ENCODE results near the gene RASAL1.
"Not testable (repeated sequence)": the region's sequence is repeated elsewhere in the genome, so short reads cannot be mapped to it uniquely, and the experiment has no call there.

The RASAL1 gene

DNA sequence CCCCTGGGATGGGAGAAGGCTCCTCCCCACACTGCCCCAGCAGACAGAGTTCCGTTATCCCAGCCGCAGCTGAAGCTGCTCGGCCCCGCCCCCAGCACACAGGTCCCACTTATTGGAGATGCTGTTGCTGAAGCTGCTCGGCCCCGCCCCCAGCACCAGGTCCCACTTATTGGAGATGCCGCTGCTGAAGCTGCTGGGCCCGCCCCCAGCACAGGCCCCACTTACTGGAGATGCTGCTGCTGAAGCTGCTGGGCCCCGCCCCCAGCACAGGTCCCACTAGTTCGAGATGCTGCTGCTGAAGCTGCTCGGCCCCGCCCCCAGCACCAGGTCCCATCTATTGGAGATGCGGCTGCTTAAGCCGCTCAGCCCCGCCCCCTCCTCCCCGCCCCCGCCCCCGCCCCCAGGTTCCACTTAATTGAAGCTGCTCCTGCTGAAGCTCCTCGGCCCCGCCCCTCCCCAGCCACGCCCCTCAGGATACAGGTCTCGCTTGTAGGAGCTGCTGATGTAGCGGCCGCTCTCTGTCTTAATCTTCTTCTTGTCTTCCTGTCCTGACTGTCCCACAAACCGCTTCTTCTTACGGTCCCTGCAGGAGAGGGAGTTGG lies 26.0 kb upstream of the RASAL1 start:
- DNase-seq (ENCODE audit: low read depth in 2 of 2) = no peak

DNA sequence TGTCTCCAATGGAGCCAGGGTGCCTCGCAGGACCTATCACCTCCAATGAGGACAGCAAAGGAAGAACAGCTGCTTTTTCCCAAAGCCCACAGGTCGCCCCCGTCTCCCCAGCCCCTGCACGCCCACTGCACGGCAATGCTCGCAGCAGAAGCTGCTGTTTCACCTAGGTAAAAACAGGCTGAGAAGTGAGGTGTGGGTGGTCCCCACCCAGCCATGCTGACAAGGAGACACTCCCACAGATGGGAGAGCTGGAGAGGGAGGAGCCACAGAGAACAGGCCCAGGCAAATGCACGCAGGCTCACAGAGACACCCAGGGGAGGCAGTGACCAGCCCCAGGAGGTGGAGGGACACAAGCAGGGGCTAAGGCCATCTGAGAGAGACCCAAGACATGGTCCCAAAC lies 24.4 kb upstream of the RASAL1 start:
- DNase-seq (ENCODE audit: low read depth in 2 of 2) = no peak

DNA sequence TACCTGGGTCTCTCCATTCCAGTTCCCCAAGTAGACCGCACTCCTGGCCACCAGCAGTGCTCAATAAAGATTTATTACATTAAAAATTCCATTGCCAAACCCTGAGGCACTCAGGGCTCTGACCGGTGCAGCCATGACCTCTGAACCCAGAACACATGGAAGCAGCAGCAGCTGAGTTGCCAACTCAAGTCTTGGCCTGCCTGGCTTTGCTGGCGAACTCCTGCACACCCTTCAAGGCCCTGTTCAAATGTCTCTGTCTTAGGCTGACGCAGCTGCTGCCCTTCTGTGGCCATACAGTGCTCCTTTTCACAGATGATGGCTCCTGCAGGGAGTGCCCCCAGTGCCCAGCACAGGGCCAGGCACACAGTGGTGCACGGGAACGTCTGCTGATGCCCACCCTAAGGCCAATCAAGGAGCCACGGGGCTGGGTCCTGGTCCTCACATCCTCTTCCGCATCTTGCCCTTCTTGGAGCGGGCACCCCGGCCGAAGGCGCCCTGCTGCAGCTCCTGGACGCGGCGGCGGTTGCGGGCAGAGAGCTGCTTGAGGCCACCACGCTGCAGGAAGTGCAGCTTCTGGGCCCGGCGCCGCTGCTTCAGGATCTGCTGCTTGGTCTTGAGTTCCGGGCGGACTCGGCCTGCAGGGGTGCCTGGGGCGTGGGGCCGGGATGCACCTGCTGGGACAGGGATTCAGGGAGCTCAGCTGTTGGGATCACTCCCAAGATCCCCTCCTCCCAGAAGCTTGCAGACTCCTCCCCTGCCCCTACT lies 23.1 kb upstream of the RASAL1 start:
- no peak for DNase-seq (ENCODE audit: low read depth in 2 of 2)

DNA sequence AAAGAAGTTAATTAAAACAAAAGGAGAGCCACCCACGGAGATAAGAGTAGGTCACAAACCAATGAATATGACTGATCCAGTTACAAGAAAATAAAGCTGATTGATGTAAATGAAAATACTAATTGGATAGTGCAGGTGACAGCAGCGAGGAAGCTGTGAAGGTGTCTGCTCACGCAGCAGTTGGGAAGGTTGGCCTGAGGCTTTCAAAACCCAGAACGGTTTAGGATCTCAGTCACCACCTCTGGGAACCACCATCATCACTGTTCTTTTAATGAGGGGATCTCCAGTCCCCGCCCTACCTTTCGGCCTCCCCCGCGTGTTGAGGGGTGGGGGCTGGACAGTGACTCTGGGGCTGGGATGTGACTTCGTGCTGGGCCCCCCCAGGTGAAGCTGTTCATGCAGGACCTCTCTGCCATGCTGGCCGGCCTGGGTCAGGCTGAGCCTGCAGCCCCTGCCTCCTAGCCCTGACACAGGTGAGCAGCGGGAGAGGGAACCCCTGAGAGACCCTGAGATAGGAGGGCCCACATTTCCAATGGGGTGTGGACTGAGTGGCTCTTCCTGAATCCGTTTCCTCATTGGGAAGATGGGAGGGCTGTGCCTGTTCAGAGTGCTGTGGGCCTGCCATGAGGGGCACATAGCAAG lies 21.8 kb upstream of the RASAL1 start:
- no peak for DNase-seq (ENCODE audit: low read depth in 2 of 2)

DNA sequence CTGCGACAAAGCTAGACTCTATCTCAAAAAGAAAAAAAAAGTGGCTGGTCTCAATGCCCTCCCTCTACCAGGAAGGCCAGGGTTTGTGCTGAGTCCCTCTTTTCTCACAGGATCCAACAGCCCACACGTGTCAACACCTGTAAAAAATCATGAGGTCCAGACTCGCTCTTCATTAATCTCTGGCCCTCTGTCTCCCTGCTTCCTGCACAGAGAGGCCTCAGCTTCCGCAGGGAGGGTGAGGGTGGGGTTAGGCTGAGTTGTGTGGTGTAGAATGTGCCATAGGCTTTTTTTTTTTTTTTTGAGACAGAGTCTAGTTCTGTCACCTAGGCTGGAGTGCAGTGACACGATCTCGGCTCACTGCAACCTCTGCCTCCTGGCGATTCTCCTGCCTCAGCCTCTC lies 20.1 kb upstream of the RASAL1 start:
- no peak for DNase-seq (ENCODE audit: low read depth in 2 of 2)

DNA sequence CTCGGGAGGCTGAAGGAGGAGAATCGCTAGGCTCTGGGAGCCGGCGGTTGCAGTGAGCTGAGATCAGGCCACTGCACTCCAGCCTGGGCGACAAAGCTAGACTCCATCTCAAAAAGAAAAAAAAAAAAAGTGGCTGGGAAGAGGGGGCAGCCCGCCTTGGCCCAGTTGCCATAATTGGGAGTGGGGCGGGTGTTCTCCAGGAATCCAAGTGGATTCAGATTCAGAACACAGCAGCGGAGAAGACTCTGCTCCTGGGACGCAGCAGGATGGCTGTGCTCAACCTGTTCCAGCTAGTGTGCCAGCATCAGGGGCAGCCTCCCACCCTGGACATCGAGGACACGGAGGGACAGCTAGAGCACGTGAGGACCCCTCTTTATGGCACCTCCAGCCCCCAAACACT lies 19.5 kb upstream of the RASAL1 start:
- DNase-seq (ENCODE audit: low read depth in 2 of 2) = no peak

DNA sequence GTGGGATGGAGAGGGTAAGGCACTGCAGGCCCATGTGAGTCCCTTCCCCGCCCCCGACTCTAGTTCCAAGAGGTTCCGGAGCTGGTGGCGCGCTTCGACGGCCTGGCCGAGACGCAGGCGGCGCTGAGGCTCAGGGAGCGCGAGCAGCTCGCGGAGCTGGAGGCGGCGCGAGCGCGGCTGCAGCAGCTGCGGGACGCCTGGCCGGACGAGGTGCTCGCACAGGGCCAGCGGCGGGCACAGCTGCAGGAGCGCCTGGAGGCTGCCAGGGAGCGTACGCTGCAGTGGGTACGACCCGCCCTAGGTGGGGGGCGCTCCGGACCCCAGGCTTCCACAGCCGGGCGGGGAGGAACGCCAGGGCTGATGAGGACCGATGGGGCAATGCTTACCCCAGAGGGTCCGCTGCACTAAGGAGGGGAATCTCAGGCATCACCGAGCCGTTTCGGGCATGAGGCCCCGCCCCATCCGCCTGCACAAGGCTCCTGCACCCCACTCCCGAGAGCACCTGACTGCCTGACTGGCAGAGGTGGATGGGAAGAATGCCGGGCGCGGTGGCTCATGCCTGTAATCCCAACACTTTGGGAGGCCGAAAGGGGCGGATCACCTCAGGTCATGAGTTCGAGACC lies 18.9 kb upstream of the RASAL1 start:
- no peak for DNase-seq (ENCODE audit: low read depth in 2 of 2)

DNA sequence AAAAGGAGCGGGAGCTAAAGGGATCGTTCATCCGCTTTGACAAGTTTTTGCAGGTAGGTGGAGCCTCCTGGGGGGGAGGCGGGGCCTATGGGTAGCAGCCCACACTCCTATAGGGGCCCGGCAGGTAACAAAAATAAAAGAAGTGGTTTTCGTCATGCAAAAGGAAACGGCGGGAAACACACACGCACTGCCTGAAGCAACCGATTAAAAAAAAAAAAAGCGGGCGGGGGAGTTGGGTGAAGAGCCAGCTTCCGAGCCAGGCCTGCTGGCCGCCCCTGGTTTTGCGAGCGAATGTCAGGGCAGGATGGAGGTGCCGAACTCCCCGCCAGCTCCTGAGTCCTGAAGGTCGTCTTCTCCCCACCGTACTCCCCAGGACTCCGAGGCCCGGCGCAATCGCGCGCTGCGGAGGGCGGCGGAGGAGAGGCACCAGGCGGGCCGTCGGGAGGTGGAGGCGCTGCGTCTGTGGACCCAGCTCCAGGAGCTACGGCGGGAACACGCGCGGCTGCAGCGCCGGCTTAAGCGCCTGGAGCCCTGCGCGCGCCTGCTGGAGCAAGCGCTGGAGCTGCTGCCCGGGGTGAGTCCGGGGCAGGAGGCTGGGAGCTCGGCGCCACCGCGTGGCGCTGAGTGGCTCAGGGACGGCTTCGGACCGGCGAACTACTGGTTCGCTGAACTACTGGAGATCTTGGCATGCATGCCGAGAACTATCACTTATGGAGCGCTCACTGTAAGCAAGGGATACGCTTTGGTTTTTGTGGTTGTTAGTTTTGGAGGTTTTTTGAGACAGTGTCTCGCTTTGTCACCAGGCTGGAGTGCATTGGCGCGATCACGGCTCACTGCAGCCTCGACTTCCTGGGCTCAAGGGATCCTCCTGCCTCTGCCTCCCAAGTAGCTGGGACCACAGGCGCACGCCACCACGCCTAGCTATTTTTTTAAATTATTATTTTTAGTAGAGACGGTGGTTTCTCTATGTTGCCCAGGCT lies 17.6 kb upstream of the RASAL1 start:
- DNase-seq (ENCODE audit: low read depth in 2 of 2) = peak; percentile 6 to 22

DNA sequence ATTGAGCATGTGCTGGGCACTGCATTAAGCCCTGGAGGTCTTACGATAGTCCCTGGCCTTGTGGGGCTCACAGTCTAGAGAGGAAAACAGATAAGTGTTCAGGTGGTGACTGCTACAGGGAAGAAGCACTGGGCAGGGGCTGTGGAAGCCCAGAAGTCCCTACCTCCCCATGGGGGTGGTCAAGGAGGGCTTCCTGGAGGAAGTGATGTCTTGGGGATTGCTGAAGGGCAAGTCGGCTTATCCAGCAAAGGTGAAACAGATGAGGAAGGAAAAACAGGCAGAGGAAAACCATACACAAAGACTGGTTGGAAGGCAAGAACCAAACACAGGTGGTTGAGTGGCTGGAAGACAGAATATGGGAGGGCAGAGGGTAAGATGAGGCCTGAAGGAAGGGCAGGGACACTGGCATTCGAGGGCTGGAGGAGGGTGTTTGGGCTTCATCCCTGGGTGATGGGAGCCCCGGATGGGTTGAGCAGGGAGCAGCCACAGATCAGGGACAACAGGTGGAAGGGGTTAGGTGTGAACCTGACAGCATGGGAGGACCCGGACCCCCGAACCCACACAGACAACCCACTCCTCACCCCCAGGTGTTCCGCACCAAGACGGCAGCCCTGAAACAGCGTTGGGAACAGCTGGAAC lies 16.8 kb upstream of the RASAL1 start:
- no peak for DNase-seq (ENCODE audit: low read depth in 2 of 2)

DNA sequence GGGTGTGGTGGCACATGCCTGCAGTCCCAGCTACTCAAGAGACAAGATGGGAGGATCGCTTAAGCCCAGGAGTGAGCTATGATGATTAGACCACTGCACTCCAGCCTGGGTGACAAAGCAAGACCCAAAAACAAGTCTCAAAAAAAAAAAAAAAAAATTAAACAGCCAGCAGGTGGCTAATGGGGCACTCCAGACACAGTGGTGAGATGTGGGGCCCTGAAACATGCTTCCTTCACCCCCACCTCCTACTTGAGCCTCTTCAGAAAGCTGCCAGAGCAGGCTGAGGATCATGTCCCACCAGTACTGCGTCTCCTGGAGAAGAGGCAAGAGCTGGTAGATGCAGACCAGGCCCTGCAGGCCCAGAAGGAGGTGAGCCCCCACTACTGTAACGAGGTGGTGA lies 16.1 kb upstream of the RASAL1 start:
- no peak for DNase-seq (ENCODE audit: low read depth in 2 of 2)

DNA sequence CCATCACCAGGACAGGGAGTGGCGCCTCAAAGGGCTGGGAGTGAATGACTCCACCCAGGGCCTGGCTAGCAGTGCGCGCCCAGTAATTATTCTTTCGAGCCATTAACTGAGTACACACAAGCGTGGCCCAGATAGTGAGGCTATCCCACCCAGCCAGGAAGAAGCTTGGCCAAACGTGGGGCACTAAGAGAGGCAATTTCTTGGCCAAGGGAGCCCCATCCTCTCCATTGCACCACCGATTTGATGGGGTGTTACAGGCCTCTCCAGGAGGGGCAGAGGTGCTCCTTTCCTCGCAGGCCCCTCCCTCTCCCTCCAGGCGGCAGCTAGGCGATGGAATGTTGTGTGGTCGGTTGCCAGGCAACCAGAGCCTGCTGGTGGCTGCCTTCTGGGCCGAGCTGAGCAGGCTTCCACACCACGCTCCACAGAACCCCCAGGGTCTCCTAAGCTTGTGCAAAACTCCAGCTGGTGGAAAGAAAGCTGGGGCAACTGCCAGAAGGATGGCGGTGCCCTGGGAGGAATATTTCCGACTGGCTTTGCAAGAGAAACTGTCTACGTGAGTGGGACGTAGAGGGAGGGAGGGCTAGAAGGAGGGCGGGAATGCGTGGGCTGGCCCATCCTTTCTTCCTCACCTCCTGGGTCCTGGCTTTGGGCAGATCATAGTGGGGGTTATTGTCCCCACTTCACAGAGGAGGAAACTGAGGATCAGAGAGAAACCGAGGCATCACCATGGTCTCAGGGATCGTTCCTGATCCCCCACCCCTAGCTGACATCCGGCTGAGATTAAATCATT lies 14.0 kb upstream of the RASAL1 start, which contains the start of gene CFAP73:
Gene CFAP73 (plus strand): TSS at position 364 of the 790 bp plus-strand sequence. CDS start 134 bp downstream, at position 498.
- peak; percentile 69 to 72 for DNase-seq (ENCODE audit: low read depth in 2 of 2)

DNA sequence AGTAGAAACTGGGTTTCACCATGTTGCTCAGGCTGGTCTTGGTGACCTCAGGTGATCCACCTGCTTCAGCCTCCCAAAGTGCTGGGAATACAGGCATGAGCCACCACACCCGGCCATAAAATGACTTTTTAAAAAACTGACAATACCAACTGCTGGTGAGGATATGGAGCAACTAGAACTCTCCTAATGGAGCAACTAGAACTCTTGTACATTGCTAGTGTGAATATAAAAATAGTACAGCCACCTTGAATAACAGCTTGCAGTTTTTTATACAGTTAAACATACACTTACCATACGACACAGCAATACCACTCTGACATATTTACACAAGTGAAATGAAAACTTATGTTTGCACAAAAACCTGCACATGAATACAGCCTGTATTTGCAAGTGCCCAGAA lies 11.4 kb upstream of the RASAL1 start:
- no peak for DNase-seq (ENCODE audit: low read depth in 2 of 2)

DNA sequence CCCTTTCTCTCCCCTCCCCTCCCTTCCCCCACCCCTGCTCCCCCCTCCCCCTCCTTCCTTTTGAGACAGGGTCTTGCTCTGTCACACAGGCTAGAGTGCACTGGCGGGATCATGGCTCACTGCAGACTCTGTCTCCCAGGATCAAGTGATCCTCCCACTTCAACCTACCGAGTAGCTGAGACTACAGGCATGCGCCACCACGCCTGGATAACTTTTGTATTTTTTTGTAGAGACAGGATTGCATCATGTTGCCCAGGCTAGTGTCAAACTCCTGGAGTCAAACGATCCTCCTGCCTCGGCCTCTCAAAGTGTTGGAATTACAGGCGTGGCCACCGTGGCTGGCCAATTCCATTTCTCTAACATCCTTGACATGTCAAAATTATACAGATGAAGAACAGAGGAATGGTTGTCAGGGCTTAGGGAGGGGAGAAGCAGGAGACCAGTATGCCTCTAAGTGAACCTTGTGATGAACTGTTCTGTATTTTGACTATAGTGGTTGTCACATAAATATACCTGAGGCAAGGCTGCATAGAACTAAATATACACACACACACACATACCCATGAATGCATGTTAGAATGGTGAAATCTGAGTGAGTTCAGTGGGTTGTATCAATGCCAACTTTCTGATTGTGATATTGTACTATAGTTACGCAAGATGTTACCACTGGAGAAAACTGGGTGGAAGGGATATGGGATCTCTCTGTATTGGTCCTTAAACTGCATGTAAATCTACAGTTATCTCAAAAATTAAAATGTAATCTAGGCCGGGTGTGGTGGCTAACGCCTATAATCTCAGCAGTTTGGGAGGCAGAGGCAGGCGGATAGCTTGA lies 10.4 kb upstream of the RASAL1 start:
- DNase-seq (ENCODE audit: low read depth in 2 of 2) = no peak

DNA sequence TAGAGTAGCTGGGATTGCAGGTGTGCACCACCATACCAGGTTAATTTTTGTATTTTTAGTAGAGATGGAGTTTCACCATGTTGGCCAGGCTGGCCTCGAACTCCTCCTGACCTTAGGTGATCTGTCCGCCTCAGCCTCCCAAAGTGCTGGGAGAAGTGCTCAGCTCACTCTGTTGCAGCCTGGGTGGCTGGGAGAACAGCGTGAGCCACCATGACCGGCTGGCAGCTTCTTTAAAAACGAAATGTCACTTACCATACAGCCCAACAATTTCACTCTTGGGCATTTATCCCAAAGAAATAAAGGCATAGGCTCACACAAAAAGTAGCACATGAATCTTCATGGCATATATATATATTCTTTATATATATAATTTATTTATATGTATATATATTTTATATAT lies 9.2 kb upstream of the RASAL1 start:
- DNase-seq (ENCODE audit: low read depth in 2 of 2) = no peak

DNA sequence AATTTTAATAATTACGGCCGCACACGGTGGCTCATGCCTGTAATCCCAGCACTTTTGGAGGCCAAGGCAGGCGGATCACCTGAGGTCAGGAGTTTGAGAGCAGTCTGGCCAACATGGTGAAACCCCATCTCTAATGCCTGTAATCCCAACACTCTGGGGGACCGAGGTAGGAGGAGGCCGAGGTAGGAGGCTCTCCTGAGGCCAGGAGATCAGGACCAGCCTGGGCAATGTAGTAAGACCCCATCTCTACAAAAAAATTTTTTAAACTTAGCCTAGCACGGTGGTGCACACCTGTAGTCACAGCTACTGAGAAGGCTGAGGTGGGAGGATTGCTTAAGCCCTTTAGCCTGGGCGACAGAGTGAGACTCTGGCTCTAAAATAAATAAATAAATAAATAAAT lies 8.4 kb upstream of the RASAL1 start:
- no peak for DNase-seq (ENCODE audit: low read depth in 2 of 2)

DNA sequence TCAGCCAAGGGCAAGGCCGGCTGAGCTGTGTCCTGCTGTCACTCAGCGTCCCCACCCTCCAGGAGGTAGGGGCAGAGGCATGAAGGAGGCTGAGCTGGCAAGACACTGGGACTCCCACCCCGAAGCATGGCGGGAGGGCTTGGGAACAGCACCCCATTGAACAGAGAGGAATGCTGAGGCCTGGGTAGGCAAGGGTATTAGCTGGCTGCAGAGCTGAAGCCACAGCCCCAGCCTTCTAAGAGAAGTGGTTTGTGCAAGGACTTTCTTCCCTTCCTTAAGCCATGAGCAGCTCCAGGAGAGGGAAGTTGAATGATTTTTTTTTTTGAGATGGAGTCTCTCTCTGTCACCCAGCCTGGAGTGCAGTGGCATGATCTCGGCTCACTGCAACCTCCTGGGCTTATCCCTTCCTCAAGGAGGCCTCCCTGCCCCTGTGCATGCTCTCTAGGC lies 7.3 kb upstream of the RASAL1 start:
- no peak for DNase-seq (ENCODE audit: low read depth in 2 of 2)

DNA sequence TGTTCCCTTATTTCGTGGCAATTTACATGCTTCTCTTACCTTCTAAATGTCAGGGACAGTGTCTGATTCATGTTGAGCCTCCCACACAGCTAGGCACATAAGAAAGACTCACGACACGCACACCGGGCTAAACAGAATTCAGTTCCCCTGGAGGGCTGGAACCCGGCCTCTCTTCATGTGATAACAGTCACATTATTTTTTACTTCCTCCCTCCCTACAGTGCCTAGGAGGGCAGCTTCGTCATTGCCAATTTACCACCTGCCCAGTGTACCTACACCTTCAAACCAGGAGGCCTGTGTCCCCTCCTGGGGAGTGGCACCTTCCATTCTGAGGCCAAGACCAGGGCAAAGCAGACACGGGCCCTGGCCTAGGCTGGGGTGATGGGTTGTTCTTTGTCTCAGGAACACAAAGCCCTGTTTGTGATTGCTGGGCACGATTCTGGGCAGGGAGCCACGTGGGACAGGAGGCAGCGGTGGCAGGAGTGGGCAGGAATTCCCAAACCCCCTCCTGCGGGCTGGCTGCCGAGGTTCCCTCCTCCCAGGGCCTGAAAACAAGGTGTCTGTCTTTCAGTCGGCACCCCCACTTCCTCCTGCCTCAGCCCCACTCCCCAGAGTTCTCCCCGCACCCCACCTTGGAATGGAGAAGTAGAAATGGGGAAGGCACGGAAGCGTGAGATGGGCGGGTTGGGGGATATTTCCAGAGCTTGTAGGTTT lies 6.8 kb upstream of the RASAL1 start:
- no peak for DNase-seq (ENCODE audit: low read depth in 2 of 2)

DNA sequence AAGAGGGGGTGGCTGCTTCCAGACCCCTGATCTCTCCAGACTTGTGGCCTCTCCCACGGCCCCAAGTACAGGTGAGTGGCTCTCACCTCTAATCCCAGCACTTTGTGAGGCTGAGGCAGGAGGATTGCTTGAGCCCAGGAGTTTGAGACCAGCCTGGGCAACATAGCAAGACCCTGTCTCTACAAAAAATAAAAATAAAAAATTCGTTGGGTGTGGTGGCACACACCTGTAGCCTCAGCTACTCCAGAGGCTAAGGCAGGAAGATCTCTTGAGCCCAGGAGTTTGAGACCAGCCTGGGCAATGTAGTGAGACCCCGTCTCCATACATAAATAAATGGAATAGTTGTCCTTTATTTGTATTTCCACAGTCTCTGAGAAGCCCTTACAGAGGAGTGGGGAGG lies 6.2 kb upstream of the RASAL1 start:
- DNase-seq (ENCODE audit: low read depth in 2 of 2) = not testable (repeated sequence)

All from fibroblast of skin of left quadriceps (primary cell).